ENCODE results near the gene RAI14.
A peak's percentile ranks its signal among the peaks of the same experiment; 100 is the strongest.

GRCh38 chr5:34655354-34655991, 655 bp upstream of the RAI14 start:
- TF ChIP-seq CTCF (IDR thresholded peaks at IDR 0.05) (peak in 1 of 4 experiments; percentile 3), POLR2A (IDR thresholded peaks at IDR 0.05) (peak in 1 of 2 donors; percentile 42), EP300 (IDR thresholded peaks at IDR 0.05) (no peak)
